ENCODE data around the gene ADCY5.

- TF ChIP-seq CTCF (IDR thresholded peaks at IDR 0.05) (no peak), POLR2A (IDR thresholded peaks at IDR 0.05) (no peak)
Measured at GRCh38 chr3:123449102-123449996, 459 bp upstream of the ADCY5 start.

Measured in lower leg skin (tissue), 3 donors.